Transverse colon (tissue), 3 donors: ENCODE results near the gene LHFPL5.

Experiments
- POLR2A ChIP-seq: fragments of 450-650 bp; IDR thresholded peaks from one replicate; pipeline ENCODE4 v1.6.1; 2016; ENCODE audit warnings: antibody characterized with exemption, mild to moderate bottlenecking, moderate library complexity
- TF ChIP-seq, protein P1 (sequence below), 5 experiments: fragments of 200-600 bp in 3 of 5; fragments of 450-650 bp in 2 of 5; sonication (generic) in 3 of 5; IDR thresholded peaks; 1 replicate in 2 of 5; 2 replicates in 3 of 5; pipeline ENCODE4 v1.5.1; 2016 to 2017; ENCODE audit warnings: antibody characterized with exemption in 5 of 5, inconsistent platforms in 3 of 5, mild to moderate bottlenecking in 2 of 5, moderate library complexity in 1 of 5

DNA sequence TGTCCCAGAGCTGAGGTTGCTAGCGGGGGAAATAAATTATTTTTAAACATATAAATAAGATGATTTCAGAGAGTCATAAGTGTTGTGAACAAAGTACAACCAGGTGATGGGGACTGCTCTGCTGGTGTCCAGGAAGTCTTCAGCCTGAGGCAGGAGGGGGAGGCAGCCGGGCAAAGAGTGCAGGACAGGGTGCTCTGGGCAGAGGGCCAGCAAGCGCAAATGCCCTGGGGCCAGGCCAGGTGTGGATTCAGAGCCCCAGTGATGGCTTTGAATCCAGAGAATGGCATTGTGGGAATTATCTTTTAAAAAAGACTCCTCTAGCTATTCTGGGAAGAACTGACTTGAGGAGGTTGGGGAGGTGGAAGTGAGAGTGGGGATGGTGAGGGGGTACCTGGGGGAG, 22.7 kb upstream of the LHFPL5 start:
- TF ChIP-seq, protein P1, sequence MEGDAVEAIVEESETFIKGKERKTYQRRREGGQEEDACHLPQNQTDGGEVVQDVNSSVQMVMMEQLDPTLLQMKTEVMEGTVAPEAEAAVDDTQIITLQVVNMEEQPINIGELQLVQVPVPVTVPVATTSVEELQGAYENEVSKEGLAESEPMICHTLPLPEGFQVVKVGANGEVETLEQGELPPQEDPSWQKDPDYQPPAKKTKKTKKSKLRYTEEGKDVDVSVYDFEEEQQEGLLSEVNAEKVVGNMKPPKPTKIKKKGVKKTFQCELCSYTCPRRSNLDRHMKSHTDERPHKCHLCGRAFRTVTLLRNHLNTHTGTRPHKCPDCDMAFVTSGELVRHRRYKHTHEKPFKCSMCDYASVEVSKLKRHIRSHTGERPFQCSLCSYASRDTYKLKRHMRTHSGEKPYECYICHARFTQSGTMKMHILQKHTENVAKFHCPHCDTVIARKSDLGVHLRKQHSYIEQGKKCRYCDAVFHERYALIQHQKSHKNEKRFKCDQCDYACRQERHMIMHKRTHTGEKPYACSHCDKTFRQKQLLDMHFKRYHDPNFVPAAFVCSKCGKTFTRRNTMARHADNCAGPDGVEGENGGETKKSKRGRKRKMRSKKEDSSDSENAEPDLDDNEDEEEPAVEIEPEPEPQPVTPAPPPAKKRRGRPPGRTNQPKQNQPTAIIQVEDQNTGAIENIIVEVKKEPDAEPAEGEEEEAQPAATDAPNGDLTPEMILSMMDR (IDR thresholded peaks at IDR 0.05) = no peak
- TF ChIP-seq POLR2A = no peak
